HUDEP-2 (cell line): ENCODE results near the gene MPP4.
"Not testable (repeated sequence)": the region's sequence is repeated elsewhere in the genome, so short reads cannot be mapped to it uniquely, and the experiment has no call there.

ENCODE experiments used
- DNase-seq, 76 experiments: peaks; one replicate each; lab custom pipeline; 2025; ENCODE audit not compliant: unreplicated experiment in 76 of 76; lab: John Stamatoyannopoulos, UW

The MPP4 gene

GRCh38 chr2:201674794-201675193 is 23.6 kb downstream of the MPP4 start:
- DNase-seq, result no peak

DNA sequence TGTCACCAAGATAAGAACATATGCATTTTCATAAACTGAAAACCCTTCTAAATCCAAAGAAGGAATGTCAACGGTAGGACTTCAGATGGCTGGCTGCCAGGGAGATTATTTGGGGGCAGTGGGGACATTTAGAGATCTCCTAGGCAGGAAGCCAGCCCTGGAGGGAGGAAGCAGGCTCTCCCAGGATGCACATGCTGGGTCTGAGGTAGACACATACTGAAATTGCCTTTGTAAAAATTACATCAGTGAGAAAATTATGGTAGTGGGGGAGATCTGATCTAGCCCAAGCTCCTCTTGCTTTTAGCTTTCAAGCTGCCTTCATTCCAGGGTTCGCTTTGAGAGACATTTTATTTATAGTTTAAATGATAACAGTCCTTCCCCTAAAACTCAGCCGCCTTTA is 24.1 kb downstream of the MPP4 start:
- peak in 1 of 76 experiments; percentile 1 for DNase-seq

DNA sequence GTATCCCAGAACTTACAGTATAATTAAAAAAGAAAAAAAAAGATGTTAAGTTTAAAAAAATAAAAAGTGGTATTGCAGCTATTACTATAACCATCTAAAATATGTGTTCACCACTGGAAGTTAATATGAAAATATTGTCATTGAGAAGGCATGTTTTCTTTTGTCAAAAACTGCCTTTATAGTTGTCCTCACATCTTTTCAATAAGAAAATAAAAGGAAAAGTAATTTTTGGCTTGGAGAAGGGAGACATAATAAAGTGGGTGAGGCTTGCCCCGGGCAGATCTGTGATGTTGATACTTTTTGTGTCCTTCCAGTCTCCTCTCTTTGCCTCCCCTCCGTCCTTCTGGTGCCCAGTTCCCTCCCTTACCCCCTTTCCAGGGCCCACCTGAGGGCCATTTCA is 24.9 kb downstream of the MPP4 start:
- DNase-seq, result no peak

DNA sequence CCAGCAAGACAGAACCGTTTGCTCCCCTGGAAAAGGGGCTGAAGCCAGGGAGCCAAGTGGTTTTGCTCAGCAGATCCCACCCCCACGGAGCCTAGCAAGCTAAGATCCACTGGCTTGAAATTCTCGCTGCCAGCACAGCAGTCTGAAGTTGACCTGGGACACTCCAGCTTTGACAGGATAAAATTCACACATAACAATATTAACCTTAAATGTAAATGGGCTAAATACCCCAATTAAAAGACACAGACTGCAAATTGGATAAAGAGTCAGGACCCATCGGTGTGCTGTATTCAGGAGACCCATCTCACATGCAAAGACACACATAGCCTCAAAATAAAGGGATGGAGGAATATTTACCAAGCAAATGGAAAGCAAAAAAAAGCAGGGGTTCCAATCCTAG is 27.2 kb downstream of the MPP4 start:
- DNase-seq, result not testable (repeated sequence)

DNA sequence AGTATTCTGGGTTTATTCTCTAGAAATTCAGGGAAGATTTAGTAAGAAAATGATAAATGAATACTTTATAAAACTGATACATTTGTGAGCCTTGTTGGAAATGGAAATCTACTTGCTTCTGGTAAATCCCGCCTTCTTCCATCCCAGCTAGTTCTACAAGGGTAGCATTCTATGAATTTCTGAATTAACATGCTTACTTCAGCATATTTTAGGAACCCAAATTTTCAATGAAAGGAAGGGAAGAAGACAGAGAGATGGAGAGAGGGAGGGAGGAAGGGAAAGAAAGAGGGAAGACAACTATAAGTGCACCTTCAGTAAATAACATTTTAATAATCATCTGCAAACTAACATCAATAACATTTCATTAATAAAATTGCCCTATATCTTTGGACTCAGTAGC is 28.6 kb downstream of the MPP4 start:
- DNase-seq, result no peak

DNA sequence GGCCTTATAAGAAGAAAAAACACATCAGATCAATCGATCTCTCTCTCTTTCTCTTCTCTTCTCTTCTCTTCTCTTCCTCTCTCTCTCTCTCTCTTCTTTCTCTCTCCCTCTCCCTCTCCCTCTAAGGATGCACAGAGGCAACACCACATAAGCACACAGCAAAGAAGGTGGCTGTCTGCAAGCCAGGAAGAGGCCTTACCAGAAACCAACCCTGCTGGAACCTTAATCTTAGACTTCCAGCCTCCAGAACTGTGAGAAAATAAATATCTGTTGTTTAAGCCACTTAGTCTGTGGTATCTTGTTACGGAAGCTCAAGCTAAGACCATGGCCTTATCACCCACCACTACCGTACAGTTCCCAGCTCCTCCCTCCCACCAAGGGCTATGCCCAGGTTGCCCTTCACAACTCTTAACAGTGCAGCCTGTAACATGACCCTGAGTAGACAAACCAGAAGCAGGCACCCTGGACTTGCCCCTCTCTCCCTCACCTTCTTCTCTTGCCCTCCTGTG is 30.0 kb downstream of the MPP4 start:
- peak in 3 of 76 experiments; percentile 7 to 15 (median 13) for DNase-seq

- no peak for DNase-seq
These were observed 34.1 kb downstream of the MPP4 start for GRCh38 chr2:201664334-201664733.

- DNase-seq, result no peak
These were observed 37.1 kb downstream of the MPP4 start for GRCh38 chr2:201661366-201661765.

DNA sequence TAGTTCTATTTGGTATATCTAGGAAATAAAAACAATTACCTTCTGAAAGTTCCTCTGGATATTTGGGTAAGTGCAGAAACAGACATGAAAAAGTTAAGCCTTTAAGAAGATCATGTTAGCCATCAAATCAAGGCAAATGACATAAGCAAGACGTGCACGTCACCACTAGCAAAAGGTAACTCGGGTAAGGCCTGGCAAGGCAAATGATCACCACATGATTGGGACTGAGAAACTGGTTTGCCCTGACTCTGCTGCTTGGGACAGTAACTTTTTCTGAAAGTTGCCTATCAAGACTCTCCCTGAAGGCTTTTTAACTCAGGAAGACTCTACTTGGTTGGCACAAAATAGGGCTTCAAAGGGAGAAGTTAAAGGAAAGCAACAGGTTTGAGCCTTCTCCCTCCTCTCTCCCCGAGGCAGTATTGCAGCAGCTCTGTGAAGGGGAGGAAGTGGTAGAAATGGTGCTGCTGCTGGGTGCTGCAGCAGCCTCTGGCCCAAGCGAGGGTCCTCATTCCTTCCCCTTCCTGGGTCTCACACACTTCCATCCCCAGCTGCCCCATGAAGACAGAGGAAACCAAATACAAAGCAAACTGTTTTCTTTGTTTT is 38.0 kb downstream of the MPP4 start:
- DNase-seq, result no peak

GRCh38 chr2:201656740-201657139 is 41.7 kb downstream of the MPP4 start:
- no peak for DNase-seq

- no peak for DNase-seq
These were observed 42.3 kb downstream of the MPP4 start for GRCh38 chr2:201656102-201656501.

GRCh38 chr2:201654616-201655384 is 43.6 kb downstream of the MPP4 start:
- DNase-seq, result no peak

DNA sequence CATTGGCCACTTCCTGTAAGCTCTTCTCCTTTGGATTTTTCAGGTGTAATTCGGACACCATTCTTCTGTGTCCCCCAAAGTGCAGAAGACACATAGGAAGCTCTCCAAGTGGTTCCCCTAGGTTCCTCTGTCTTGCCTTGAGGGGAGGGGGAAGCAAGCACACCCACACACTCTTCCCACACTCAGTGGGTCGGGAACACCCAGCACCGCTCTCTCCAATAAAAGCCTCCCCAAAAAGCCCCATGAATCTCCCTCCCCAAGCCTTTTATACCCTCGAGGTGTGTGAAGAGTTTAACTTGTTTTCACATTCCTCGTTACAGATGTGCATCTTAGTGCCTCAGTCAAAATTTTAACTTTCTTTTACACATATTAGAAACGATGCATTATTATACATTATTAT is 45.2 kb downstream of the MPP4 start:
- no peak for DNase-seq

DNA sequence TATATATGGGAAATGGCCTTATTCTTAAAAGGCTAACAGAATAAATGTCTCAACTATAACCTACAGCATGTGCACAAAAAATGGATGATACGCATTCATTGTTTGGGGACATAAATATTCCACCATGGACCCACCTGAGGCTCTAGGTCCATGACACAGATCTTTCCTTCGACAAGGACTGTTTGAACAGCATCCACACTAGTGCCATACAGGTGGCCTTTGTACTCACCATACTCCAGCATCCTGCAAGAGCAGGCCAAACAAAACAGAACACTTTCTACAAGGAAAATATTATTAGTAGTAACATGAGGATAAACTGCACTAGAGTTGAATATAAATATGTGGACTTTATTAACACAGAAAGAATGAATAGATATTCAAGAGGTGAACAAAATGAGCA is 49.0 kb downstream of the MPP4 start:
- no peak for DNase-seq

DNA sequence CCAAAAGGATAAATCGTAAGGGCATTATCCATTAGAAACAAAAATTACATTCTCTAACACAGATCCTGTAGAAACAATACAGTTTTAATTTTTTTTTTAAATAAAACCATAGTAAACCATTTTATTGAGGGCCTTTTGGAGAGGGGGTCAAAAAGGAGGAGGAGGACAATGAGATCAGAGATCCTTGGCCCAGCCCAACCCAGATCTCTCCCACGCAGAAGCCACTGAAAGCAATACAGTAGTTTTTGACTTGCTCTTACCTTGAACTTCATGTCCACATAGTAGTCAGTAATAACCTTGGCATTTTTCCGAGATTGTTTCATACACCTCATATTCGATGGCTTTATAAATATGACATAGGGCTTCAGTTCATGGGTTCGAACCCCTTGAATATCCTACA is 51.0 kb downstream of the MPP4 start:
- no peak for DNase-seq

GRCh38 chr2:201644001-201644400 is 54.4 kb downstream of the MPP4 start:
- no peak for DNase-seq

- DNase-seq, result peak in 6 of 76 experiments; percentile 3 to 27 (median 18)
These were observed 55.1 kb downstream of the MPP4 start, which contains the start of gene TMEM237 for GRCh38 chr2:201643216-201643890. Gene TMEM237 (minus strand): TSS chr2:201643503. CDS start chr2:201643400, 103 bp downstream.

DNA sequence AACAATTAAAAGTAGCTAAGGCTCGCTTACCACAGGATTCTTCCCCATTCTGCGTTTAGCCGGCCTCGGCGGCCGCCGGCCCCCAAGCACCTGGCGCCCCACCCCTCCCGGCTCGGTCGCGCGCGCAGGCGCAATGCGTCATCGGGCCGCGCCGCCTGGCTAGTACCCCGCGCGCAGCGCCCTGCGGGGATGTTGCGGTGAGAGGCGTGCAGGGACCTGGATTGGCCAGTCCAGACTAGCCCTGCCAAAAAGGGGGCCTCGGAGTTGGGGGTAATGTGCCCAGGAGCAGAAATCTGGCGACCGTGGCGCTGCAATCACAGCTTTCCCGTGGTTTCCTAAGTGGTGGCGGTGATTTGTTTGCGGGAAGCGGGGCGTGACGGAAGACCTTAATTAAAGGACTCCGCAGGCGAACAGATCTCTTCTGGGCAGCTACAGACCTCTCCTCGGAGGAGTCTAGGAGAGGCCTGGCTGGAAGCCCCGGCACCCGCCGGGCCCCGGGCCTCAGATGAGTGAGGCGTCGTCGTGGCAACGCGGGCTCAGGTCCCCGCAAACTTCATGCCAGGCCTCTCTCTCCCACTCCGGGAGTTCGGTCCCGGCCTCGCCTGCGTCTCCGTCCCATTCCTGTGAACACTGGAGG is 55.7 kb downstream of the MPP4 start:
- peak in 65 of 76 experiments; percentile 7 to 79 (median 53) for DNase-seq

DNA sequence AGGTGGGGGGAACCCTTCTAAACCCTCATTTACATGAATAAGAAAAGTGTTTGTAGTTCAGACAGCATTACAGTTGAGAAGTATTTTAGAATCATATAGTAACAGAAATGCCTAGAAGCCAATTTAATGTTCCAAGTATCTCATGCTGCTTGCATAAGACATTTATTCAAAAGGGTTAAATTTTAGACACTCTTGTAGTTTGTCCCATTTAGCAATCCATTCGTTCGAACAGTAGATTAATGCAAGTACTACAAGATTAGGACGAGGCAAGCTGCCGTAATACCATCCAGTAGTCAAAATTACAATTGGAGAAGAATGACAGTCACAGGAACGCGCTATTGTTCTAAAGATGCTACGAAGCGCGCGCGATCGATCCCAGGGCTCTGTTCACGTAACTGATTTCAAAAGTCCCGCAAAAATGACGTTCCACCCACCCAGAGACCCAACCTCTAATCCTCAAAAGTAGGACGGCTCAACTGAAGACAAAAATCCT is 56.3 kb downstream of the MPP4 start:
- peak in 12 of 76 experiments; percentile 38 to 63 (median 54) for DNase-seq

DNA sequence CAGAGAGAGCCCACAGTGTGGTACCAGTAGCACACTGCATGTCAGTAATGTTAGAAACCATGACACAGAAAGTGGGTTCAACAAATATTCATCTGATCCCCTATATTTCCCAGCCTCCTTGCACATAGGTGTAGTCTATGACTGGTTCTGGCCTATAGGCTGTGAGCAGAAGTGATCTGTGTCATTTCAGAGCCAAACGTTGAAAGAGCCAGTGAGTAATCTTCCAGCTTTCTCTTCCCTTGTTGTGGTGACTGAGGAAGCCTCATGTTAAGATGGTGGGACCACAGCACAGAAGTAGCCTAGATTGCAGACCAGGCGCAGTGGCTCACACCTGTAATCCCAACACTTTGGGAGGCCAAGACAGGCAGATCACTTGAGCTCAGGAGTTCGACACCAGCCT is 59.2 kb downstream of the MPP4 start:
- DNase-seq, result no peak

DNA sequence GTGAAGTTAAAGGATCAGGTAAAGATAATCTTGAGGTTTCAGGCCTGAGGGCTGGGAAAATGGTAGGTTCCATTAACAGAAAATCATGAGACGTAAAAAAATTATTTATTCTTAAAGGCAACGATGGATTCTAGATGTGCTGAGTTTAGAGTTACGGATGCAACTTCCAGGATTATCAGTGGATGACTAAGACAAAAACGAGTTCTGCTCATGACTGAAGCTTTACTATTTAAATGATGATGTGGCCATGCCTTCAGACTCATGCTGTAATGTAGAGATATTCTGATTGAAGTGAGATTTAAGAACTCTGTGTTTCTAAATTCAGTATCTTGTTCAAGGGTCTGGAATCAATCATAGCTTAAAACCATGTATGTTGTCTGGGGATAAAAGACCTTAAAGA is 60.1 kb downstream of the MPP4 start:
- no peak for DNase-seq
